Measurements from ENCODE around the gene TNFRSF18. TPM values are rescaled to one million over a fixed set of nuclear protein-coding genes. Genes with fewer than 3 reads are reported as not detected.

The TNFRSF18 gene
- total and polyA plus RNA-seq, 2 donors (not counting 3 experiments of a cell fraction or from before 2014, with no cell fraction given), result not detected

DNA sequence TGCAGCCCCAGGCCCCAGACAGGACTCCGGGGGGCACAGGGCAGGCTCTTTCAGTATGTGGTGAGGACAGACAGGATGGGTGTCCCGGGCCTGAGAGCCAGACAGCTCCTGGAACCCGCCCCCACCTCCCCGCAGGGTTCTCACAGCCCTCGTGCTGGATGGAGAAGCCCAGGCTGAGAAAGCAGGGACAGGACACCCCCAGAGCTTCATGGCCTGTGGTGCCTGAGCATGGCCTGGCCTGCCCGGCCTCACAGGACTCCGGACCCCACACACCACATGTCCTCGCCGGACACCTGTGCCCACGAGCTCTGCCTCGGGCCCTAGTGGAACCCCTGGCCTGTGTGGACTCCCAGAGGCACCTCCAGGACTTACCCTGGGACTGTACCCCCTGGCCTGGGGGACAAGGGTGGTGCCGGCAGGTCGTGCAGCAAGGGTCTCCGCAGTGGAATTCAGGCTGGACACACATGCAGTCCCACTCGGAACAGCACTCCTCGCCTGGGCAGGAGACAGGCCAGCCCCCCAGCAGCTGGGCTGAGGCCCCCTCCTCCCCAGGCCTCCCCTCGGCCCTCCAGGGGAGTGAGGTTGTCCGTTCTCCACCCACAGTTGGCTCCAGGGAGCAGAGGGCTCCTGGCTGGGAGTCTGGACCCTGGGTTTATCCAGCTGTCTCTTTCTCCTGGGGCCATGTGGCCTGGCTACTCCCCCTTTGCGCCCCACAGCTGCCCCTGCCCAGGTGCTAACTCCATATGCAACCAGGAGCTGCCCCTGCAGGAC, 1.2 kb downstream of the TNFRSF18 start:
- FAIRE-seq, result no peak
- no peak overlapping the region for H3K4me2 ChIP-seq (ENCODE audit: insufficient read depth, low read length)
- H3K4me1 ChIP-seq (ENCODE audit: control insufficient read depth, extremely low read depth, insufficient read depth, low read length), result no peaks in the 10 kb centered on the region
- no peaks in the 10 kb centered on the region for H3K36me3 ChIP-seq (ENCODE audit: control insufficient read depth in 2 of 2, extremely low read depth in 1 of 2, insufficient read depth in 2 of 2, low read length in 2 of 2)
- no peaks in the 10 kb centered on the region for H3K79me2 ChIP-seq (ENCODE audit: control insufficient read depth, insufficient read depth, low read length)
- no peak overlapping the region for H3K4me3 ChIP-seq (replicated peaks in 1 of 3; ENCODE audit: insufficient read depth in 1 of 3, low read depth in 1 of 3, low read length in 3 of 3)
- no peaks in the 10 kb centered on the region for H4K20me1 ChIP-seq (replicated peaks; ENCODE audit: control insufficient read depth, extremely low read depth, insufficient read depth, low read length)
- H3K27ac ChIP-seq (ENCODE audit: insufficient read depth, low read depth, low read length), result no peak overlapping the region
- dilution Hi-C loops (cut with MboI; ENCODE audit: extremely low pct_ligation_motif_present, low sequenced_read_pairs) (no loop called here), intact Hi-C loops (cut with micrococcal nuclease) (no loop called here)
- H3K9ac ChIP-seq (replicated peaks; ENCODE audit: extremely low read depth, insufficient read depth, low read length), result no peak overlapping the region
- TF ChIP-seq EZH2 (IDR thresholded peaks at IDR 0.05; ENCODE audit: borderline replicate concordance, low read depth, low read length, severe bottlenecking) (no peak), JUN (IDR thresholded peaks at IDR 0.05; ENCODE audit: borderline replicate concordance, insufficient read depth, insufficient read length, low read depth) (no peak), POLR2A (IDR thresholded peaks at IDR 0.05; ENCODE audit: low read depth, low read length) (no peak), MYC (IDR thresholded peaks at IDR 0.05; ENCODE audit: low read depth, low read length) (no peak), POLR2AphosphoS5 (IDR thresholded peaks at IDR 0.05; ENCODE audit: insufficient read depth, low read depth, low read length) (no peak), GATA2 (IDR thresholded peaks at IDR 0.05; ENCODE audit: insufficient read depth, insufficient read length, low read depth, low read length) (no peak), FOS (IDR thresholded peaks at IDR 0.05; ENCODE audit: borderline replicate concordance, insufficient read depth, low read length) (no peak)
- TF ChIP-seq, protein P1, sequence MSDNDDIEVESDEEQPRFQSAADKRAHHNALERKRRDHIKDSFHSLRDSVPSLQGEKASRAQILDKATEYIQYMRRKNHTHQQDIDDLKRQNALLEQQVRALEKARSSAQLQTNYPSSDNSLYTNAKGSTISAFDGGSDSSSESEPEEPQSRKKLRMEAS (IDR thresholded peaks at IDR 0.05; ENCODE audit: insufficient read depth, insufficient read length), result no peak
- TF ChIP-seq, protein P2, sequence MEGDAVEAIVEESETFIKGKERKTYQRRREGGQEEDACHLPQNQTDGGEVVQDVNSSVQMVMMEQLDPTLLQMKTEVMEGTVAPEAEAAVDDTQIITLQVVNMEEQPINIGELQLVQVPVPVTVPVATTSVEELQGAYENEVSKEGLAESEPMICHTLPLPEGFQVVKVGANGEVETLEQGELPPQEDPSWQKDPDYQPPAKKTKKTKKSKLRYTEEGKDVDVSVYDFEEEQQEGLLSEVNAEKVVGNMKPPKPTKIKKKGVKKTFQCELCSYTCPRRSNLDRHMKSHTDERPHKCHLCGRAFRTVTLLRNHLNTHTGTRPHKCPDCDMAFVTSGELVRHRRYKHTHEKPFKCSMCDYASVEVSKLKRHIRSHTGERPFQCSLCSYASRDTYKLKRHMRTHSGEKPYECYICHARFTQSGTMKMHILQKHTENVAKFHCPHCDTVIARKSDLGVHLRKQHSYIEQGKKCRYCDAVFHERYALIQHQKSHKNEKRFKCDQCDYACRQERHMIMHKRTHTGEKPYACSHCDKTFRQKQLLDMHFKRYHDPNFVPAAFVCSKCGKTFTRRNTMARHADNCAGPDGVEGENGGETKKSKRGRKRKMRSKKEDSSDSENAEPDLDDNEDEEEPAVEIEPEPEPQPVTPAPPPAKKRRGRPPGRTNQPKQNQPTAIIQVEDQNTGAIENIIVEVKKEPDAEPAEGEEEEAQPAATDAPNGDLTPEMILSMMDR (IDR thresholded peaks at IDR 0.05; ENCODE audit: extremely low read depth in 1 of 2, insufficient read depth in 1 of 2, low read depth in 1 of 2, low read length in 2 of 2), result no peak
- no peak for DNase-seq (ENCODE audit: low read depth, low spot score)
- H3K27me3 ChIP-seq (ENCODE audit: control insufficient read depth in 2 of 2, insufficient read depth in 2 of 2, low read length in 2 of 2), result peaks cover 5 to 15% of the 10 kb centered on the region in 2 experiments
- CTCF ChIA-PET, result no interaction called here
- no peaks in the 10 kb centered on the region for H3K9me3 ChIP-seq (replicated peaks; ENCODE audit: control insufficient read depth, insufficient read depth, low read length)
- H3K9me1 ChIP-seq (replicated peaks; ENCODE audit: control insufficient read depth, extremely low read depth, insufficient read depth, low read length), result no peaks in the 10 kb centered on the region
- H2AFZ ChIP-seq (ENCODE audit: low read depth, low read length), result no peak overlapping the region
- POLR2A ChIA-PET, result interaction anchor here (0.6 kb wide), 1 partner anchor 68 kb away, joined by 3 read pairs; the partner anchor contains the start of gene UBE2J2
- no TSS peak for BruUV-seq (replicated peaks)

All from endothelial cell of umbilical vein (primary cell).